ENCODE measurements around the gene MT2A.

MT2A gene

DNA sequence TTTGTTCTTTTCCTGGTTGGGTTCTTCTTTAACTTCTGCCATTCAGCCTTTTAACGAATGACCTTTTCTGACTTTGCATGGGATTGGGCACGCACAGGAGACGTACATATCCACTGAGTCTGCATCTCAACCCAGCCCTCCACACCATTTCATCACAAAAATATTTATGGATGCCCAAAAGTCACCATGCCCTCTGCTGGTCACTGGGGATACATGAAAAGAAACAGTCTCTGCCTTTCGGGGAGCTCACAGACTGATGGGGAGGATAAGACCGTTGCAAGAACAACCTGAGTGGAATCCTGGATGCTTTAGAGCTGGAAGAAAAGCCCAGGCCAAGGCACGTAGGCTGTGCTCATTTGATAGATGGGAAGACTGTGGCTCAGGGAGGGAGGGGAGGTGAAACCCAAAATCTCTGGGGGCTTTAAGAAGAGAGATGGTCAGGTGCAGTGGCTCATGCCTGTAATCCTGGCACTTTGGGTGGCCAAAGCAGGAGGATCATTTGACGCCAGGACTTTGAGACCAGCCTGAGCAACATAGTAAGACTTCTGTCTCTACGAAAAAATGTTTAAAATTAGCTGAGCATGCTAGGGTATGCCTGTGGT, 7.9 kb upstream of the MT2A start:
- peak; percentile 70 for DNase-seq

DNA sequence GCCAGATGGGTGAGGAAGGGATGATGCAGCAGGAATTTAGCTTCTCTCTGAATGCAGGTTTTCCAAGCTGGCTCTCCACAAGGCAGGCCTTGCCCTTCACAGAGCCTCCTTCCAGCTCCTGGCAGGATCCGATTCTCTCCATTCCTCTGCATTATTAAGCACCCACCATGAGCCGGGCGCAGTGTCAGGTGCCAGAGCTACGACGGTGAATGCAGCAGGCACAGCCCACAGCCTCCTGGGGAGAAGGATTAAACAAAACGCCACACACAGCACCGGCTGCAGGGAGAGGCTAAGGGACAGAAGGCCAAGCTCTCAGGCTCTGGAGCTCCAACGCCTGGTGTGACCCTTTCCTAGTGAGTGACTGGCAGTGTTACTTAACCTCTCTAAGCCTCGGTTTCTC, 7.1 kb upstream of the MT2A start:
- no peak for DNase-seq

DNA sequence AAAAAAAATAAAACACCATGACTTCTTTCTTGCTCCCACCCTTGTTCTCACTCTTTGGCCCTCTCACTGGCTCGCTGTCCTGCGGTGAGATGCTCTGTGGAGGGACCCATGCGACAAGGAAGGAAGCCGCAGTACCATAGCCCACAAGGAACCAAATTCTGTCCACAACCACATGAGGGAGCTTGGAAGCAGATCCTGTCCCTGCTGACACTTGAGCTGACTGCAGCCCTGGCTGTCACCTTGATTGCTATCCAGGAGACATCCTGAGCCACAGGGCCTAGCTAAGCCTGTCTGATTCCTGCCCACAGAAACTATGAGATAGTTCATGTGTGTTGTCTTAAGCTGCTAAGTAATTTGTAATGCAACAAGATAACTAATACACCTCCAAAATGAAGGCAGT, 4.8 kb upstream of the MT2A start:
- peak; percentile 35 for DNase-seq

DNA sequence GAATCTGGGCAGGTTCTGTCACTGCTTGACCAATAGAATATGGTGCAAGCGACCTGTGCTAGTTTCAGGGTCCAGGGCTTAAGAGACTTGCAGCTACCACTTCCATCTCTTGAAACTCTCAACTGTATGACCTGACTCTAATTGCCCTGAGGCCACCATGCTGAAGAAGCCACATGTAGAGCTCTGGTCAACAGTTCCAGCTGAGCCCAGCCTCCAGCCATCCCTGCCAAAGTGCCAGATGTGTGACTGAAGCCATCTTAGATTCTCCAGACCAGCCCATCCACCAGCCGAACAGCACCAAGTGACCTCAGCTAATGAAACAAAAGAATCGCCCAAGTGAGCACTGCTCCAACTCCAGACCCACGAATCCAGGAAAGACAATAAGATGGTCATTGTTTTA, 3.4 kb upstream of the MT2A start:
- DNase-seq = no peak

DNA sequence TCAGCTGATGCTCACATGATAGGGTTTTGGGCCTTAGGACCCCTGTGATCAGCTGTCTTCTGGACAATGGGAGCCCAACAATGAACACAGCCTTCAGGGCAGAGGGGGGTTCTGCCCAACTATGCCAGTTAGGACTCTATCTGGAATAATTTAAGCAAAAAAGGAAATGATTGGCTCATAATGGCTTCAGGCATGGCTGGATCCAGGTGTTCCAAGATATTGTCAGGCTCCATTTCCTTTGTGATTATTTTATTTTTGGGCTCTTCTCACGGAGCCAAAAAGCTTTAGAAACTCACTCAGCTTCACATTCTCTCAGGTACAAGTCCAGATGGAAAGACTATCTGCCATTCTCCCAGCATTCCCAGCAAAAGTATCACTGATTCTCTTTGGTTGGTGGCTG, 2.9 kb upstream of the MT2A start:
- no peak for DNase-seq

DNA sequence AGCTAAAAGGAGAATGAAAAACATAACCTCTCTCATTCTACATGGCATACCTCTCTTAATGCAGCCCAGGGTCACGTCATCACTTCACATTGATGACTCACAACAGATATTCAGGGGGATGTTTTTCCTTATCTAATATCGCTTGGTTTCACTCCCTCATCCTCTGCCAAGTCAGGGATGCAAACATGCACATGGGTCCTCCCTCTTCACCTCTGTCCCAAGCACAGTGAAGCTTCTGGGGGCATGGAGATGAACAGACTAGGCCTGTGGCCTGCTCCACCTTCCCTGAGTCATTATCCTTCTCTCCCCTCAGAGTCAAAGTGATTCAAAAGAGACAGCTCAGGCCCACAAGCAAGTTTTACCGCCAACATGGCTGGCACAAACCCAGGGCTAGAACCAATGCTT, 2.3 kb upstream of the MT2A start:
- DNase-seq = no peak

DNA sequence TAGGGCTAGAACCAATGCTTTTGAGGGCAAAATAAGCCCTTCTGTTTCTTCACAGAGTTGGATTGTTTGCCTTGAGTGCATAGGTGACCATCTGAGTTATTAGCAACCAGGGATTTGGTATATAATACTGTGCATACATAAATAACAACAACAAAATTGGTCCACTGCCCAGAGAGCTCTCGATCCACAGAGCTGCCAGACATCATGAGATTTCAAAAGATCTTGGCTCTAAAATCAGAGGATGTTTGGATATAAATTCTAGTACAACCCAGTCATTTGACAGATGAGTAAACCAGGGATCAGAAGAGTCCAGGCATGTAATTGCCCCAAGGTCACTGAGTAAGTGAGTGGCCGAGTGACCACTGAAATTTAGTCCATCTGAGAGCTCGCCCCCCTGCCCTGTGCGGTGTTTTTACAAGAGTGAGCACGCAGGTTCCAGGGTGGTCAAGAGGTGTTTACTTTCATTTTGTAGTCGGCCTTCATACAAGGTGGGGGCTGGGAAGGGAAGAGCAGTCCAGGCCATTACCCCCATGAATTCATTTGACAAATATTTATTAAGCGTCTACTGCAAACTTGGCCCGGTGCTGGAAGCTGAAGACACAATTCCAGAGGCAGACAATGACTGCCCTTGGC, 1.8 kb upstream of the MT2A start:
- DNase-seq = no peak

DNA sequence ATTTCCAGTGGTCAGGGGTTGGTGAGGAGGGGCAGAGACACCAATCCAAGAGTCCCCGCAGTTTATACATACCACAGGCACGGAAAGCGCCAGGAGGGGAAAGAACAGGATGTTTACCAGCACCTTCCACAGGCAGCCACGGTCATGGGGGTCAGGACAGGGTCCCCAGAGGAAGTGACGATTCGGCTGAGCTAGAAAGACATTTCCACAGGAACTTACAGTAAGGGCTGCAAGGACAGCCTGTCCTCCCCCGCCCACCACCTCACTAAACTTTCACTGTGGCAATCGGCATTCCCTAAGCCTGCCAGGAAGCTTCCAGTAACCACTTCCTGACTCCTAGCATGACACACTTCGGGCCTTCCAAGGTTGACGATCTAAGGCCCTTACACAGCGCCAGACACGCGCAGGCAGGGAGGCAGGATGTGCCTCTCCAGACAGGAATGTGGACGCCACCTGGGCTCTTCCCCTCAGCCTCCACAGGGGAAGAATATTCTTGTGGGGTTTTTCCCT, 1.2 kb upstream of the MT2A start:
- no peak for DNase-seq

DNA sequence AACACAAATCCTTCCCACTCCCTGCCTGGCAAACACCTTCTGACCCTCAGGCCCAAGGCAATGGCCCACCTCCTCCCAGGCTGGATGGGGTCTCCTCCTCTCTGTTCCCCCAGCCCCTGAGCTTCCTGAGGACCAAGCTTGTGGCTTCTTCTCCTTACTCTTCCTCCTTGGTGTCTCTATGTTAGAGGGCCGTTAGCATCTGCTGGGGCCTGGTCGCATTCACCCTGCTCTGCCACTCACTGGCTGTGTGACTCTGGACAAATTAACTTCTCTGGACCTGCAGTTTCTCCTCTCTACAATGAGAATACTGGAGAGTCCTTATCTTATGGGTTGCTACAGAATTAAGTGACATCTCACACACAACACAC, 725 bp upstream of the MT2A start:
- DNase-seq = no peak

DNA sequence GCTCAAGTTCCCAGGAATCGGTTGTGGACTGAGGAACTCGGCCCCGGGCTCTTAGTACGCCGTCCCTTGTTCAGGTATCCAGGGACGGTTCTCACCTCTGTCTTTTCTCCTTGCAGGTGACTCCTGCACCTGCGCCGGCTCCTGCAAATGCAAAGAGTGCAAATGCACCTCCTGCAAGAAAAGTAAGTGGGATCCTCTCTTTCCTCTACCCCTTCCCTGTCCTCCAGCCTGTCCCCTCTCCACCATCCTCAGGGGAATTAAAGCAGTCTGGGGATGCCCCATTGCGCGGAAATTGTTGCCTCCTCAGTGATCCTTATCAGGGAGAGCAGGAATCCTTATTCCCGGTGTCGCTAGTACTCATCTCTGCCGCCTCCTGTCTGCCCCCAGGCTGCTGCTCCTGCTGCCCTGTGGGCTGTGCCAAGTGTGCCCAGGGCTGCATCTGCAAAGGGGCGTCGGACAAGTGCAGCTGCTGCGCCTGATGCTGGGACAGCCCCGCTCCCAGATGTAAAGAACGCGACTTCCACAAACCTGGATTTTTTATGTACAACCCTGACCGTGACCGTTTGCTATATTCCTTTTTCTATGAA, 585 bp downstream of the MT2A start:
- no peak for DNase-seq

DNA sequence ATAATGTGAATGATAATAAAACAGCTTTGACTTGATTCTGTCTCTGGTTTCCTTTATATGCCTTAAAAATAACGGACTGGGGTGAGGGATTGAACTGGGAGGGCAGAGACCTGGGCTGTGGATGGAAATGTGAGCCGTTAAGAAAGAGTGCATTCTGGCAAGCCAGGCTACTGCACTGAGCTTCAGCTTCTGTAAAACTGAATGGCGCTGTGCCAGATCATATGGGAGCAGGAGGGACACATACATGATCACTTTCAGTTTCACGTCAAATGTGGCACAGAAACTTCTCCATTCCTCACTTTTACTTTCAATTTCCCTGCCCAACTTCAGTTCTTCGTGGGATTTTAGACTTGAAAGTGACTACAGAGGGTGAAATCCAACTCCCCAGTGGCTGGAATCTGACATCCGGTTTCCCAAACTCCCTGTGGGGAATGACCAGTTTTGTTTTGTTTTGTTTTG, 1.1 kb downstream of the MT2A start:
- DNase-seq = peak; percentile 95

DNA sequence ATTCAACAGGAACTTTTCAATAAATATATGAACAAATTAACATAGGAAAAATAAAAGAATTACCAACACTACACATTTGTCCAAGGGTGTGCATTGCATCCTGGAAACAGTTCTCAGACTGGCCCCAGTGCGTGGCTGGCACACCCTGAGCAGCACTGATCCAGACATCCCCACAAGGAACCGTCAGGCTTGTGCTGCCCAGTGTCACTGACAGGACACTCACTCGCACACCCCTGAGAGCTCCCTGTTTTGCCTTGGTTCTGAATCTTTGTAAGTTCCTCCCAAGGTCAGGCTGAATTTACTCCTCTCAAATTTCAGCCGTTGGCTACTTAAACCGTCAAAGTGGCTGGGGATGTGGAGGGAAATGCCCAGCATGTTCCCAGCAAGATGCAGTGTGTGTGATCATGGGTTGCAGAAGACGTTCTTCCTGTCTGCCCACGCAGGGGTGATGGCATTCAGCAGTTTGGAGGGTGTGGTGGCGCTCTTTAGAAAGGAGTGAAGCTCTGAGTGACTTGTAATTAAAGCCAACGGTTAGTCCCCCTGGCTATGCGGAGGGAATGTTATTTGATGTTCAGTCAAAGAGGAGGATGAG, 1.7 kb downstream of the MT2A start:
- peak; percentile 56 for DNase-seq

DNA sequence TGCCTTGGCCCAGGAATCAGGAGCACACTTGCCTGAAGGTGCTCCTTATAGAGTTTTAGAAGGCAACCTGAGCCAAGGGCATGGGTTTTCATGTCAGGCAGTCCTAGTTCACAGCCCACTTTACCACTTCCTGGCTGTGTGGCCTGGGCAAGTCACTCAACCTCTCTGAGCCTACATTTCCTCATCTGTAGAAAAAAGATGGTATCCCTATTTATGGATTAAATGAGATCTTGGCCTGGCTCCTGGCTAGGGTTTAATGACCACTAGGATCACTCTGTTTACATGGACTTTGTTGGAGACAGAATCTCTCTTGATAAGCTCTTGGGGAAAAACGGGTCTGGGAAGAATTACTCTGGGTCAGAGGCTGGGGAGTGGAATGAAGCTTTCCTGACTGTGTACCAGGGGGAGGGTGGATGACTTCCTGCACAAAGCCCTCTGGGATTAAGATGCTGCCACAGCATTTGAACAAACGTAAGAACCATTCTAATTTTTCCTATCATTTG, 2.3 kb downstream of the MT2A start:
- DNase-seq = no peak

DNA sequence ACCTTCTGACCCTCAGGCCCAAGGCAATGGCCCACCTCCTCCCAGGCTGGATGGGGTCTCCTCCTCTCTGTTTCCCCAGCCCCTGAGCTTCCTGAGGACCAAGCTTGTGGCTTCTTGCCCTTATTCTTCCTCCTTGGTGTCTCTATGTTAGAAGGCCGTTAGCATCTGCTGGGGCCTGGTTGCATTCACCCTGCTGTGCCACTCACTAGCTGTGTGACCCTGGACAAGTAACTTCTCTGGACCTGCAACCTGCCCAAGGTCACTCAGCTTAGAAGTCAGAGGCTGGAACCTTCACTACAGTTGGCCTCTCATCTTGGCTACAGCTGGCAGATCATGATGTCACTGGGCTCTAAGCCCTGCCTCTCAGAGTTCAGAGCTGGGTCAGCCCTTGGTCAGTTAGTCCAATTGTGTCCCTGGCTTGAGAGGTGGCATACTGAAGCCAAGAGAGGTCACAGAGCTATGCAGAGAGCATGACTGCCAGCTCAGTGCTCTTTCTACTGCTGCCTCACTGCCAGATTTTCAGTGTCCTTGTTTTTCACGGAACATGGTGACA, 3.0 kb downstream of the MT2A start:
- DNase-seq = no peak

DNA sequence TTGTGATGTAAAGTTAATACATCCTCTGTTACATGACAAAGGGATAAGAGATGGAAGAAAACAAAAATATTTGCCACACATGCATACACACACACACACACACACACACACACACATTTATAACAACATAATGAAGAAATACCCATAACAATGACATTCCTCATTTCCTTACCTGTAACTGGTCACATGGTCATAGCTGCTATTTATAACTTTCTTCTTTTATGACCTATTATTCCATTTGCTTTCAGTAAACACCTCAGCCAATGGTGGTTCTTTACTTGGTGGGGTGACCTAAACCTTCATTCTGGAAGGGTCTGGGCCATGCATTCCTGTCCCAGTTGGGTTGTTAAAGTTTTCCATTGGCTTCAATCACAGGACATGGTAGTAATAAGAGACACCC, 5.3 kb downstream of the MT2A start:
- no peak for DNase-seq

DNA sequence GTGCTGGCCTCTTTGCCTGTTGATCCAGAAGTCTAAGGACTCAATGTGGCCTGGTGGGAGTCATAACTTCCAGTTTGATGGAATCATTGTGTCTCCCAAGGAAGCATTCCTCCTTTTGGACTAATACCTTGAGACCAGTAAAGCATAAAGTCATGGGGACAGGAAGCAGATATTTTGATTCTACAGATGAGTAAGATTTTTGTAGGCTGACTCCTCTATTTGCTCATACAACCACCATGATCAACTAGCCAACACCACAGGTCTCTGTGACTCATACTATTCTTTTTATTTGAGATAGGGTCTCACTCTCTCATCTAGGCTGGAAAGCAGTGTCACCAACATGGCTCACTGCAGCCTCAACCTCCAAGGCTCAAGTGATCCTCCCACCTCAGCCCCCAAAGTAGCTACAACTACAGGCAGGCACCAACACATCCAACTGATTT, 6.2 kb downstream of the MT2A start:
- no peak for DNase-seq

DNA sequence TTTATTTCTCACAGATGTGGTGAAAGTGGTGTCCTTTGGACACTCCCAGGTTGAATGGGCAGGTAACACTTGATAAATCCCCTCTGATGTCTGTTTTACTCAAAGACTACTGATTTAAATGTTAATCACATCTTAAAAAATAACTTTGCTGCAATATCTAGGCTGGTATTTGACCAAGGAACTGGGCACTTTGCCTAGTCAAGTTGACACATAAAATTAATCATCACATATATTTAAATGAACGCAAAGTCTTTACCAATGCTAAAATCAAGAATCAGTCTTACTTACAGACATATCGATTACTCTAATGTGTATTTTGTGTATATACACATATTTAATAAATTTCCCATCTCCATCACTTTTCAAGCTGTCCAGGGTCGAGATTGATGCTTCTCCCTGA, 7.0 kb downstream of the MT2A start:
- no peak for DNase-seq

DNA sequence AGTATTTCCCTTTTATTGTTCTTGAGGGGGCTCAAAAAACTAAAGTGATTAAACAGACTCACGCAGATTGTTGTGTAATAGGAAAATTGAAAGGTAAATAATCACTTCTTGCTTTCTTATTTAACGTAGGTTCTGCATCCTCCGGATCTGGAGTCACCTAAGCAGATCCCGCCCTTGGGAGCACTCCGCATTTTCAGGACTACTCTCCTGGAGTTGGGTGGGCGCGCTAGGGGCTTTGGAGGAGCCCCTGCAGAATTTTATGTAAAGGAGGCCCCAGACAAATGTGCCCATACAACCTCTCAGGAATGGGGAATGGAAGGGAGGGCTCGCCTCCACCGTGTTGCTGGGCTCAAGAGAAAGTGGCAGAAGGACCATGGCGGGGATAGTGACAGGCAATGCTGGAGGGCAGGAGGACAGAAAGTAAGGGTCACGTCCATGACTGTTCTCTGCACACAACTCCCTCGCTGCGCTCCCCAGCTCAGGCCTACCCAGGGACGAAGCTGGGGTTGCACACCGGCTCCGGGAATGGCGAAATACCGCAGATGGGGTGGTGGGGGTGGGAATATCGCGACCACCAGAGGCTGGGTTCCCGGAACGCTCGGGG, 8.3 kb downstream of the MT2A start:
- DNase-seq = no peak

DNA sequence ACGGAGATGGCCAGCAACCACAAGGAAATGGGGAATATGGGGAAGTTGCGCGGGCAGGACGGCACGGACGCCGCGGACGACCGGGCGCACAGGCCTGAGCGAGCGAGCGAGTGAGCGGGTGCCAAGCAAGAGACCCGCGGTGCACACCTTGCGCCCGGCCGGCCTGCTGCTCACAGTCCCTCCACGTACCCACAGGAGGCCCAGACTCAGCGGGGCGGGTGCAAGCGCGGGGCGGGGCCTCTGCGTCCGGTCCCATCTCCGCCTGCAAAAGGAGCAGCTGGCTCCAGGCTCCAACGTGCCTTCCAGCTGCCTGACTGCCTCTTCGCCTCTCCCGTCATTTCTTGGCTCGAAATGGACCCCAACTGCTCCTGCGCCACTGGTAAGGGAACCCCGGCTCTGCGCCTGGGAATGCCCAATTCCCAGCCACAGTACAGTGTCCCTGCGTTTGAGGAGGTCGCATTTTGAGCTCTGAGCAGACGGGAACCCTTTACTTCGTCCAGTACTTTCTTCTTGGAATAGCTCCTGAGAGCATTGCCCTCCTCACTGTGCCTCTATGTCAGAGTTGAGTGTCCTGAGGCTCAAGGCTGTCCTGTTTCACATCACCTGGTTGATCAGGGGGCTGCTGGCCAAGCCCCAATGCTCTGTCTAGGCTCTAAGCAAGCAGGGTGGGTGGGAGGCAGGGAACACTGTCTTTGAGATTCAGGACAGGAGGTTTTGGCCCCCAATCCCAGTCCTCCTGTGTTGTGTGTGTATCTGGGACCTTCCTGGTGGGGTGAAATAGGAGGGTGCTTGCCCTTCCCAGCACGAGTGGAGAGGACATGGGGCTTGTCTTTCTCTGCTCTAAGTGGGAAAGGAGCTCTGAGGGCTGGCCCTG, 9.1 kb downstream of the MT2A start:
- DNase-seq = no peak

DNA sequence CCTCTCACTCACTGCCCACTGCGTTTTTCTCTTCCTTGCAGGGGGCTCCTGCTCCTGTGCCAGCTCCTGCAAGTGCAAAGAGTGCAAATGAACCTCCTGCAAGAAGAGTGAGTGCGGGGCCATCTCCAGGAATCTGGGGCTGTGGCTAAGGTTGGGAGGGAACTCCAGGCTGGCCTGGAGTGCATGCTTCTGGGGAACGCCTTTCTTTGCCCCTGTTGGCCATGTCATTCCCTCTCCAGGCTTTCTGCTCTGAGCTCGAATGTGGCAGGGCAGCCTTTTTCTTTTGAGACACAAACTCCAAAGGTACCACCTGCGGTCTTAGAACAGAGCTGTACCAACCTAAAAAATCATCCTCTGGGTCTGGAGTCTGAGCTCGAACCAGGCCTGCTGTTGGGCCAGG, 9.8 kb downstream of the MT2A start:
- DNase-seq = no peak

DNA sequence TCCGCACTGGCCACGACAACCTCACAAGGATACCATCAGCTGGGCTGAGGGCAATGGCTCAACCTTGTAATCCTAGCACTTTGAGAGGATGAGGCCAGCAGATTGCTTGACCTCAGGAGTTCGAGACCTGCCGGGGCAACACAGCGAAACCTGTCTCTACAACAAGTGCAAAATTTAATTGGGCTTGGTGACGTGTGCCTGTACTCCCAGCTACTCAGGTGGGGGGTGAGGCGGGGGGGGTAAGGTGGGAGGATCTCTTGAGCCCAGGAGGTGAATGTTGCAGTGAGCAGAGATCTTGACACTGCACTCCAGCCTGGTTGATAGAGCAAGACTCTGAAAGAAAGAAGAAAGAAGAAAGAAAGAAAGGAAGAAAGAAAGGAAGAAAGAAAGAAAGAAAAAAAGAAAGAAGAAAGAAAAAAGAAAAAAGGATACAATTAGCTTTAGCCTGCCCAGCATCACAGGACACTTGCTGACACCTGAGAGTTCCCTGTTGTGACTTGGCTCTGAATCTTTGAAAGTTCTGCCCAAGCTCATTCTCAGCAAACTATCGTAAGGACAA, 12.0 kb downstream of the MT2A start:
- no peak for DNase-seq

Measured in OCI-M1 (cell line).